Activated naive CD8-positive, alpha-beta T cell treated with anti-CD3 and anti-CD28 coated beads, Interleukin-2, amount 50 U/mL, for 16 hours (primary cell): ENCODE results near the gene UPF3A.
"Not testable (repeated sequence)": the region's sequence is repeated elsewhere in the genome, so short reads cannot be mapped to it uniquely, and the experiment has no call there.

Experiments
- DNase-seq: peaks from one replicate; pipeline ENCODE4 v3.0.0-alpha.2; 2020; ENCODE audit warnings: low read depth, low spot score

Gene UPF3A

GRCh38 chr13:114281351-114282040 is at the start of gene UPF3A:
TSS of gene UPF3A (plus strand) at chr13:114281601. CDS start at chr13:114281640, 39 bp downstream.
- peak; percentile 70 for DNase-seq

- DNase-seq, result no peak
Measured at GRCh38 chr13:114231886-114232285, 49.5 kb upstream of the UPF3A start.

GRCh38 chr13:114234266-114234644 is 47.1 kb upstream of the UPF3A start:
- no peak for DNase-seq

- peak; percentile 87 for DNase-seq
Measured at GRCh38 chr13:114234645-114235421, 46.6 kb upstream of the UPF3A start, which contains the start of gene CDC16. TSS of gene CDC16 (plus strand) at chr13:114234897. CDS start at chr13:114235085, 188 bp downstream.

GRCh38 chr13:114235697-114236096 is 45.7 kb upstream of the UPF3A start:
- no peak for DNase-seq

- DNase-seq, result no peak
Measured at GRCh38 chr13:114236227-114236626, 45.2 kb upstream of the UPF3A start.

GRCh38 chr13:114237415-114238112 is 43.8 kb upstream of the UPF3A start:
- no peak for DNase-seq

GRCh38 chr13:114241918-114242317 is 39.5 kb upstream of the UPF3A start:
- no peak for DNase-seq

GRCh38 chr13:114243971-114244370 is 37.4 kb upstream of the UPF3A start:
- no peak for DNase-seq

GRCh38 chr13:114244637-114245036 is 36.8 kb upstream of the UPF3A start:
- DNase-seq, result no peak

- no peak for DNase-seq
Measured at GRCh38 chr13:114248011-114248410, 33.4 kb upstream of the UPF3A start.

- DNase-seq, result no peak
Measured at GRCh38 chr13:114249077-114249476, 32.3 kb upstream of the UPF3A start.

- not testable (repeated sequence) for DNase-seq
Measured at GRCh38 chr13:114251639-114252440, 29.6 kb upstream of the UPF3A start.

- no peak for DNase-seq
Measured at GRCh38 chr13:114256547-114256946, 24.9 kb upstream of the UPF3A start.

GRCh38 chr13:114257014-114257413 is 24.4 kb upstream of the UPF3A start:
- DNase-seq, result no peak

GRCh38 chr13:114258589-114258988 is 22.8 kb upstream of the UPF3A start:
- no peak for DNase-seq

- no peak for DNase-seq
Measured at GRCh38 chr13:114259374-114259773, 22.0 kb upstream of the UPF3A start.

GRCh38 chr13:114259974-114260373 is 21.4 kb upstream of the UPF3A start:
- DNase-seq, result no peak

- no peak for DNase-seq
Measured at GRCh38 chr13:114260814-114261213, 20.6 kb upstream of the UPF3A start.

- DNase-seq, result no peak
Measured at GRCh38 chr13:114261328-114261965, 20.0 kb upstream of the UPF3A start.

GRCh38 chr13:114263578-114263977 is 17.8 kb upstream of the UPF3A start:
- DNase-seq, result no peak
